ENCODE results near the gene CNNM1.

CNNM1 gene

DNA sequence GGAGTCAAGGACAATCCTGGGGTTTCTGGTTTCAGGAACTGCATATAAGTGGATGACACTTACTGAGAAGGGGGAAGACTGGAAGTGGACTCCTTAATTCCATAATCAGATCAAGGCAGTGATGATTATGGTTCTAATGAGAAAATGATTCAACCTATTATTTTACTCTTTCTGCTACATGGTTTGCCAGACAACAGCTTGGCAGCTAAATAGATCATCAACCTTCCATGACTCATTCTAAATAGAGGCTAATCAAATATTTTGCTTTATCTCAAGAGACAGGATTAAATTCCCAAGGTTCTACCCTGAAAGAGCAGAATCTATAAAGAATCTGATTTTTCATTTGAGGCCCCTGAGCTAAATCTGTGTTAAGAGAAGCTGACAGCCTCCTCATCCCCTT is 46.3 kb downstream of the CNNM1 start:
- H3K4me3 ChIP-seq (ENCODE audit: low read depth, low read length) = no peak overlapping the region
- TF ChIP-seq, protein P1, sequence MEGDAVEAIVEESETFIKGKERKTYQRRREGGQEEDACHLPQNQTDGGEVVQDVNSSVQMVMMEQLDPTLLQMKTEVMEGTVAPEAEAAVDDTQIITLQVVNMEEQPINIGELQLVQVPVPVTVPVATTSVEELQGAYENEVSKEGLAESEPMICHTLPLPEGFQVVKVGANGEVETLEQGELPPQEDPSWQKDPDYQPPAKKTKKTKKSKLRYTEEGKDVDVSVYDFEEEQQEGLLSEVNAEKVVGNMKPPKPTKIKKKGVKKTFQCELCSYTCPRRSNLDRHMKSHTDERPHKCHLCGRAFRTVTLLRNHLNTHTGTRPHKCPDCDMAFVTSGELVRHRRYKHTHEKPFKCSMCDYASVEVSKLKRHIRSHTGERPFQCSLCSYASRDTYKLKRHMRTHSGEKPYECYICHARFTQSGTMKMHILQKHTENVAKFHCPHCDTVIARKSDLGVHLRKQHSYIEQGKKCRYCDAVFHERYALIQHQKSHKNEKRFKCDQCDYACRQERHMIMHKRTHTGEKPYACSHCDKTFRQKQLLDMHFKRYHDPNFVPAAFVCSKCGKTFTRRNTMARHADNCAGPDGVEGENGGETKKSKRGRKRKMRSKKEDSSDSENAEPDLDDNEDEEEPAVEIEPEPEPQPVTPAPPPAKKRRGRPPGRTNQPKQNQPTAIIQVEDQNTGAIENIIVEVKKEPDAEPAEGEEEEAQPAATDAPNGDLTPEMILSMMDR (IDR thresholded peaks at IDR 0.05; ENCODE audit: borderline replicate concordance, insufficient read depth, low read depth, low read length) = no peak

DNA sequence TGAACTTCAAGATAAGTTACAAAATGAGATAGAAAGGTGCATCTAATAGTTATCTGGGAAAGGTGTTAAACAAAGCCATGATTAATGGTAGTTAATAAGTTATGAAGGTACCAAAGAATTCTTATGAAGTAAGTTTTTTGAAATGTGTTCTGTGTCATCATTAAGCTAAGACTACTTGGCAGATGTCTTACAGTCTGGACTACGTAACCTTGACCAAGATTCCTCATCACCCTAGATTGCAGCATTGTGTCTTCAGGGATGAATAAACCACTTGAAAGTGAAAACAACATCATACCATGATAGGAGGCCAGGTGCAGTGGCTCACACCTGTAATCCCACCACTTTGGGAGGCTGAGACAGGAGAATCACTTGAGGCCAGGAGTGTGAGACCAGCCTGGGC is 53.0 kb downstream of the CNNM1 start:
- TF ChIP-seq, protein P1 (IDR thresholded peaks at IDR 0.05; ENCODE audit: borderline replicate concordance, insufficient read depth, low read depth, low read length) = no peak

DNA sequence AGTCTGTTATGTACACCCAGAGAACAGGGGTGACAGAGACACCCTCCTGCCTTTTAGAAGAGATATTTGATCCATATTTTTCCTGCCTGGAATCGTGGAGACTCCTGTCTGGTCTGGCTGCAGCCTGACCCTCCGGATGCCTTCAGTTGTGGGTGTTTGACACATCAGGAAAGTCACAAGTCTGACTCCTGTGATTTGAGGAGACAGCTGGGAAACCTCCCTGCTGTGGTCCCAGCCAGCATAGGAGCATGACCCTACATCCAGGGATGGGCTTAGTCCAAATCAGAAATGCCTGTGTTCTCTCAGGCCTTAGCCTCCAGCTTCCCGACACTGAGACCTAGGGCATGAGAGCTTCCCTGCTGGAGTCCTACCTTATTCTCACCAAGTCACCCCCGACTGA is 57.9 kb downstream of the CNNM1 start:
- no peak overlapping the region for H3K4me3 ChIP-seq (ENCODE audit: low read depth, low read length)
- TF ChIP-seq, protein P1 (IDR thresholded peaks at IDR 0.05; ENCODE audit: borderline replicate concordance, insufficient read depth, low read depth, low read length) = no peak

More for the DNA sequence above, 53.0 kb downstream of the CNNM1 start:
- no peak overlapping the region for H3K4me3 ChIP-seq (ENCODE audit: low read depth, low read length)

DNA sequence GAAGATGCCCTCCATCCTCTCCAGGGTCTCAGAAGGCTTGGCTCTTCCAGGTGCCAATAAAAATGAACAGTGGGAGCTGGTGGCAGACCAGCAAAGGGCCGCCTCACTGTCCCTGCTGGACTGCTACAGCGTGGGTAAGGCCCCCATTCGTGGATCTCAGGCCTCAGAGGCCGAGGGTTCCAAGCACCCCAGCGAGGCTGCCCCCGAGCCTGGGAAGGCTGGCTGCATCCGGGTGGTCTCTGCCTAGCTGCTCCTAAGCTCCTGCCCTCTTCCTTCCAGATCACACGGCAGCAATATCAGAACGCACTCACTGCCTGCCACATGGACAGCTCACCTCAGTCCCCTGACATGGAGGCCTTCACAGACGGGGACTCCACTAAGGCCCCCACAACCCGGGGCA is 58.4 kb downstream of the CNNM1 start:
- no peak overlapping the region for H3K4me3 ChIP-seq (ENCODE audit: low read depth, low read length)
- TF ChIP-seq, protein P1 (IDR thresholded peaks at IDR 0.05; ENCODE audit: borderline replicate concordance, insufficient read depth, low read depth, low read length) = no peak

DNA sequence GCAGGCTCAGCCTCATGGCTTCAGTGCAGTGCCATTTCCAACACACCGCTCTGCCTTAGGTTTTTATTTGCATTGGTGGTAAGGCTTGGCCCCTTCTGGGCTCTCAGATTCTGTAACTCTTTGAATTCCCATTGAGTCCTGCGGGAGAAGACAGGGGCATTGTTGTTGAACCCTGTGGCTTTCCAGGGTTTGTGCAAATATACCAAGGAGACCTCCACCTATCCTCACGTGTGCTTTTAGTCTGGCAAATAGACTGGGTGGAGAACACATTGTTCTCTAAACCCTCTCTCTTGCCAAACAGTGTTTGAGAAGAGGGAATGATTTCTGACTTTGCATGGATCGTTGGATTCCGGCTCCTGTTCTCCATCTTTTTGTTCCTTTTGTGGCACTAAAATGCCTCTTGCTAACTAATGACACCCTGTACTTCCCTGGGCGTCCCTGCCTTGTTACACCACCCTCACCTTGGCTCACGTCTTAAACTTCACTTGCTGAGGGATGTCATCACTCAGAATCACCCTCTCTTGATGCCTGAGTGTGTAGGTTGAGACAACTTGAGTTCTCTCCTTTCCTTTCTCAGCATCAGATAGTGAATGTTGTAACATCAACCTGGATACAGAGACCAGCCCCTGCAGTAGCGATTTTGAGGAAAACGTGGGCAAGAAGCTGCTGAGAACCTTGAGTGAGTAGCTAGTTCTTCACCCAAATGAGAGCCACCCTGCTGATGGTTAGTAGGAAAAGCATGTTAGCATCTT is 60.7 kb downstream of the CNNM1 start:
- TF ChIP-seq, protein P1 (IDR thresholded peaks at IDR 0.05; ENCODE audit: borderline replicate concordance, insufficient read depth, low read depth, low read length) = no peak
- no peak overlapping the region for H3K4me3 ChIP-seq (ENCODE audit: low read depth, low read length)

DNA sequence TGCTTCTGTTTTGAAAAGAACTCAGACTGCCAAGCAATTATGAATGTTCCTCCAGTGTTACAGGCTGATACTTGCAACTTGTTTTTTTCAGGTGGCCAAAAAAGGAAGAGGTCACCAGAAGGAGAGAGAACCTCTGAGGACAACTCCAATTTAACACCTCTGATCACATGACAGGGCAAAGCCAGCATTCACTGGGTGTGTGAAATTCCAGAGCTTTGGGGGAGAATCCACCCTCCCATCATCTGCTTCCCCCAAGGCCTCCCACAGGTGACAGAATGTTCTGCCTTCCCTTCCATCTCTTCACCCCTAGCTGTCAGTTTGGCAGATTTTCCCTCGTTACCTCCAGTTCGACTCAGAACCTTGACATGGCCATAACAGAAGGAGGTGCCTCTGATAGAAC is 62.2 kb downstream of the CNNM1 start:
- H3K4me3 ChIP-seq (ENCODE audit: low read depth, low read length) = no peak overlapping the region
- TF ChIP-seq, protein P1 (IDR thresholded peaks at IDR 0.05; ENCODE audit: borderline replicate concordance, insufficient read depth, low read depth, low read length) = no peak

DNA sequence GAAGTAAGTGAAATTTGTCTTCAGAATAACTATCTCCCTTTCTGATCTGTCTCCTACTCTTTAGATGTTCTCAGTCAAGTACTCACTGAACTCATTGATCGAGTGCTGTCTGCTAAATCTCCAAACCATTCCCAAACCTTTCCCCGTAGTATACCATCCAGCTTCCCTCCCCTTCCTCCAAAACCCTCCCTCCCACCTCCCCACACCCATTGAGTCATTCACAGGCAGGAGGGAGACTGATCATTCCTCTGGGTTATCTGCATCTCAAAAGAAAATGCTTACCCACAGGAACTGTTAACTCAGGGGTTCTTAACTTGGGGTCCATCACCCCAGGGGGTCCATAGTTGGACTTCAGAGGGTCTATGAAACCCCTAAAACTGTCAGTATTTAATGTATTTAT is 63.9 kb downstream of the CNNM1 start:
- no peak overlapping the region for H3K4me3 ChIP-seq (ENCODE audit: low read depth, low read length)
- TF ChIP-seq, protein P1 (IDR thresholded peaks at IDR 0.05; ENCODE audit: borderline replicate concordance, insufficient read depth, low read depth, low read length) = no peak

All from GM12875 (cell line).